C4-2B (cell line): ENCODE data around the gene UGT2B10.

Experiments
- ZFX ChIP-seq: fragments of 450-650 bp; IDR thresholded peaks from 2 replicates; pipeline ENCODE4 v1.6.1; 2017
- TF ChIP-seq, protein P1 (sequence below): fragments of 450-650 bp; conservative IDR thresholded peaks from 2 replicates; pipeline ENCODE4 v1.5.1; 2017; ENCODE audit warnings: mild to moderate bottlenecking

DNA sequence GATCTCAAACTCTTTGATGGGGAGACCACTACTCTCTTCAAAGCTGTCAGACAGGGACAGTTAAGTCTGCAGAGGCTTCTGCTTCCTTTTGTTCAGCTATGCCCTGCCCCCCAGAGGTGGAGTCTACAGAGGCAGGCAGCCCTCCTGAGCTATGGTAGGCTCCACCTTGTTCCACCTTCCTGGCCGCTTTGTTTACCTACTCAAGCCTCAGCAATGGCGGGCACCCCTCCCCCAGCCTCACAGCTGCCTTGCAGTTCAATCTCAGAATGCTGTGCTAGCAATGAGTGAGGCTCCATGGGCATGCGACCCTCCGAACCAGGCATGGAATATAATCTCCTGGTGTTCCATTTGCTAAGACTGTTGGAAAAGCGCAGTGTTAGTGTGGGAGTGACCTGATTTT, 42.1 kb upstream of the UGT2B10 start:
- no peak for TF ChIP-seq ZFX
- TF ChIP-seq, protein P1, sequence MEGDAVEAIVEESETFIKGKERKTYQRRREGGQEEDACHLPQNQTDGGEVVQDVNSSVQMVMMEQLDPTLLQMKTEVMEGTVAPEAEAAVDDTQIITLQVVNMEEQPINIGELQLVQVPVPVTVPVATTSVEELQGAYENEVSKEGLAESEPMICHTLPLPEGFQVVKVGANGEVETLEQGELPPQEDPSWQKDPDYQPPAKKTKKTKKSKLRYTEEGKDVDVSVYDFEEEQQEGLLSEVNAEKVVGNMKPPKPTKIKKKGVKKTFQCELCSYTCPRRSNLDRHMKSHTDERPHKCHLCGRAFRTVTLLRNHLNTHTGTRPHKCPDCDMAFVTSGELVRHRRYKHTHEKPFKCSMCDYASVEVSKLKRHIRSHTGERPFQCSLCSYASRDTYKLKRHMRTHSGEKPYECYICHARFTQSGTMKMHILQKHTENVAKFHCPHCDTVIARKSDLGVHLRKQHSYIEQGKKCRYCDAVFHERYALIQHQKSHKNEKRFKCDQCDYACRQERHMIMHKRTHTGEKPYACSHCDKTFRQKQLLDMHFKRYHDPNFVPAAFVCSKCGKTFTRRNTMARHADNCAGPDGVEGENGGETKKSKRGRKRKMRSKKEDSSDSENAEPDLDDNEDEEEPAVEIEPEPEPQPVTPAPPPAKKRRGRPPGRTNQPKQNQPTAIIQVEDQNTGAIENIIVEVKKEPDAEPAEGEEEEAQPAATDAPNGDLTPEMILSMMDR: no peak
